Measurements from ENCODE around the gene PPP1R10. TPM values are rescaled to one million over a fixed set of nuclear protein-coding genes. Genes with fewer than 3 reads are reported as not detected.
A peak's percentile ranks its signal among the peaks of the same experiment; 100 is the strongest.

The PPP1R10 gene
- polyA plus RNA-seq, 2 of the 4 experiments (the other 2 are of a cell fraction): 26.4 to 37.6 TPM

- TF ChIP-seq EHMT2 (IDR thresholded peaks at IDR 0.05; ENCODE audit: low read depth) (no peak), RARB (CRISPR knock-in tag; IDR thresholded peaks at IDR 0.05) (no peak), MAZ (IDR thresholded peaks at IDR 0.05; ENCODE audit: borderline replicate concordance, low read depth, low read length) (no peak), CBX2 (IDR thresholded peaks at IDR 0.05; ENCODE audit: borderline replicate concordance, low read depth) (no peak), BCL3 (IDR thresholded peaks at IDR 0.05) (no peak), PHF8 (IDR thresholded peaks at IDR 0.05; ENCODE audit: borderline replicate concordance, low read depth) (no peak), USF2 (IDR thresholded peaks at IDR 0.05) (no peak), ZNF302 (CRISPR knock-in tag; IDR thresholded peaks at IDR 0.05) (no peak), CTCF (IDR thresholded peaks at IDR 0.05) (no peak)
- ChIA-PET CTCF (interaction anchor here (1.4 to 2.5 kb wide), 2 partner anchors 13 to 102 kb away, joined by 6 to 10 read pairs; no protein-coding TSS in a partner anchor), POLR2A (no interaction called here)
- WGBS (ENCODE audit: missing lambda C conversion rate): 94% methylated on average over 5 of the region's 5 CpGs
- FAIRE-seq (no peak), ATAC-seq (no peak; a peak in 1 of 6 replicates), DNase-seq (ENCODE audit: low read depth in 1 of 2, low spot score in 1 of 2) (no peak)
- Histone ChIP-seq H3K4me3 (no peak overlapping the region), H3K9me3 (no peaks in the 10 kb centered on the region), H3K27ac (no peak overlapping the region), H3K4me1 (no peaks in the 10 kb centered on the region), H3K4me2 (no peak overlapping the region)
These were observed 33.1 kb downstream of the PPP1R10 start for GRCh38 chr6:30583921-30584320.

- ChIA-PET POLR2A (no interaction called here), CTCF (interaction anchor here (0.7 to 1.6 kb wide), 4 partner anchors 19 to 145 kb away, joined by 4 to 7 read pairs (median 4); no protein-coding TSS in a partner anchor)
- 97% methylated on average over 8 of the region's 8 CpGs for WGBS (ENCODE audit: missing lambda C conversion rate)
- Histone ChIP-seq H3K4me3 (no peak overlapping the region), H3K27ac (no peak overlapping the region), H3K4me2 (no peak overlapping the region), H3K4me1 (peaks cover 4% of the 10 kb centered on the region; the same call in 2 of the 3 replicates), H3K9me3 (no peaks in the 10 kb centered on the region)
- TF ChIP-seq HOXB5 (CRISPR knock-in tag; IDR thresholded peaks at IDR 0.05) (no peak), CTCF (IDR thresholded peaks at IDR 0.05) (no peak), GATA3 (IDR thresholded peaks at IDR 0.05; ENCODE audit: borderline replicate concordance) (no peak), MYC (IDR thresholded peaks at IDR 0.05; ENCODE audit: borderline replicate concordance, low read length) (no peak), CBX8 (IDR thresholded peaks at IDR 0.05) (no peak), TP53 (CRISPR knock-in tag; IDR thresholded peaks at IDR 0.05) (no peak), ZC3H11A (IDR thresholded peaks at IDR 0.05) (no peak)
- DNase-seq (ENCODE audit: low read depth in 1 of 2, low spot score in 1 of 2) (no peak), ATAC-seq (no peak), FAIRE-seq (no peak)
These were observed 39.0 kb downstream of the PPP1R10 start for GRCh38 chr6:30578051-30578450.

GRCh38 chr6:30573113-30573512 lies 43.9 kb downstream of the PPP1R10 start:
- Histone ChIP-seq H3K27ac (no peak overlapping the region), H3K4me2 (peak overlapping the region; percentile 92), H3K9me3 (no peaks in the 10 kb centered on the region), H3K4me3 (no peak overlapping the region), H3K4me1 (peaks cover 14% of the 10 kb centered on the region)
- no peak for FAIRE-seq
- no peak for ATAC-seq
- TF ChIP-seq MAFK (IDR thresholded peaks at IDR 0.05; ENCODE audit: partially characterized antibody) (peak; percentile 6), FOSL2 (IDR thresholded peaks at IDR 0.05) (no peak), FOSL2 (CRISPR knock-in tag; IDR thresholded peaks at IDR 0.05) (no peak)
- ChIA-PET CTCF (interaction anchor here (1.0 to 1.3 kb wide), 2 partner anchors 28 to 31 kb away, joined by 3 to 4 read pairs; no protein-coding TSS in a partner anchor), POLR2A (no interaction called here)
- 70% methylated on average over 4 of the region's 4 CpGs for WGBS (ENCODE audit: missing lambda C conversion rate)
- no peak for DNase-seq (ENCODE audit: low read depth in 1 of 2, low spot score in 1 of 2)

Measured in A549 (cell line).